T follicular helper cell (primary cell): ENCODE results near the gene MMUT.
"Not testable (repeated sequence)": the region's sequence is repeated elsewhere in the genome, so short reads cannot be mapped to it uniquely, and the experiment has no call there.

Experiments
- DNase-seq: peaks from one replicate; pipeline ENCODE4 v3.0.0-alpha.2; 2020; ENCODE audit warnings: low read depth

The MMUT gene

GRCh38 chr6:49423817-49424216 lies 39.2 kb downstream of the MMUT start:
- no peak for DNase-seq

GRCh38 chr6:49416195-49416594 lies 46.9 kb downstream of the MMUT start:
- no peak for DNase-seq

GRCh38 chr6:49415358-49415757 lies 47.7 kb downstream of the MMUT start:
- no peak for DNase-seq

- no peak for DNase-seq
Observed at GRCh38 chr6:49410564-49410963, 52.5 kb downstream of the MMUT start.

GRCh38 chr6:49409951-49410542 lies 53.0 kb downstream of the MMUT start:
- peak; percentile 22 for DNase-seq

GRCh38 chr6:49406250-49406970 lies 56.6 kb downstream of the MMUT start:
- DNase-seq: no peak

- no peak for DNase-seq
Observed at GRCh38 chr6:49401063-49401462, 62.0 kb downstream of the MMUT start.

GRCh38 chr6:49386667-49387508 lies 76.2 kb downstream of the MMUT start:
- DNase-seq: not testable (repeated sequence)

- no peak for DNase-seq
Observed at GRCh38 chr6:49384904-49385303, 78.1 kb downstream of the MMUT start.
